OCI-LY1 (cell line): ENCODE measurements around the gene ITGA6.

Experiments used
- H2AFZ ChIP-seq: fragments of 200-600 bp; sonication (generic), shearing (Covaris generic); 2 replicates; pipeline ENCODE4 v1.6.0; 2014; ENCODE audit warnings: antibody characterized with exemption, mild to moderate bottlenecking, low read length
- H3F3A ChIP-seq: fragments of 200-600 bp; sonication (generic), shearing (Covaris generic); 2 replicates; pipeline ENCODE4 v1.6.0; 2014; ENCODE audit warnings: mild to moderate bottlenecking, antibody characterized with exemption, low read length, moderate library complexity; ENCODE audit not compliant: insufficient read depth
- H3K27ac ChIP-seq: fragments of 200-600 bp; sonication (generic); 2 replicates; pipeline ENCODE4 v1.5.1; 2014; ENCODE audit warnings: low read length, mixed run types, mild to moderate bottlenecking, low read depth; ENCODE audit not compliant: poor library complexity, severe bottlenecking
- H3K27me3 ChIP-seq: fragments of 200-600 bp; sonication (generic); 2 replicates; pipeline ENCODE4 v1.6.0; 2014; ENCODE audit warnings: antibody characterized with exemption, mild to moderate bottlenecking, low read length, moderate library complexity; ENCODE audit not compliant: insufficient read depth
- H3K36me3 ChIP-seq: fragments of 200-600 bp; sonication (generic); 2 replicates; pipeline ENCODE4 v1.6.1; 2014; ENCODE audit warnings: mild to moderate bottlenecking, antibody characterized with exemption, low read length, moderate library complexity, mixed read lengths; ENCODE audit not compliant: insufficient read depth
- H3K4me1 ChIP-seq: fragments of 200-600 bp; sonication (generic); 2 replicates; pipeline ENCODE4 v1.5.1; 2014; ENCODE audit warnings: mild to moderate bottlenecking, low read length, moderate library complexity; ENCODE audit not compliant: insufficient read depth, severe bottlenecking
- H3K4me2 ChIP-seq: fragments of 200-600 bp; sonication (generic), shearing (Covaris generic); 2 replicates; pipeline ENCODE4 v1.6.1; 2014; ENCODE audit warnings: low read length
- H3K4me3 ChIP-seq: fragments of 200-600 bp; sonication (generic); 2 replicates; pipeline ENCODE4 v1.5.1; 2014; ENCODE audit warnings: low read length, low read depth, mild to moderate bottlenecking, mixed read lengths; ENCODE audit not compliant: poor library complexity, severe bottlenecking
- H3K79me2 ChIP-seq: fragments of 200-600 bp; shearing (Covaris generic); 2 replicates; pipeline ENCODE4 v1.6.1; 2016; ENCODE audit warnings: mixed run types, low read length, mixed read lengths; ENCODE audit not compliant: insufficient read depth
- H3K9ac ChIP-seq: fragments of 200-600 bp; sonication (generic), shearing (Covaris generic); 2 replicates; pipeline ENCODE4 v1.6.1; 2014; ENCODE audit warnings: mild to moderate bottlenecking, low read length, mixed read lengths
- H3K9me2 ChIP-seq: fragments of 200-600 bp; sonication (generic), shearing (Covaris generic); 2 replicates; pipeline ENCODE4 v1.6.1; 2014; ENCODE audit warnings: low read depth, mild to moderate bottlenecking, low read length, mixed read lengths
- H3K9me3 ChIP-seq: fragments of 200-600 bp; shearing (Covaris generic); 2 replicates; pipeline ENCODE4 v1.6.1; 2014; ENCODE audit warnings: low read length, mixed read lengths
- H4K20me1 ChIP-seq: fragments of 200-600 bp; sonication (generic), shearing (Covaris generic); 2 replicates; pipeline ENCODE4 v1.6.0; 2016; ENCODE audit warnings: mild to moderate bottlenecking, low read length; ENCODE audit not compliant: insufficient read depth
- EZH2 ChIP-seq: fragments of 200-600 bp; sonication (generic), shearing (Covaris generic); IDR thresholded peaks from 2 replicates; pipeline ENCODE4 v1.8.0; 2017; ENCODE audit warnings: borderline replicate concordance, mixed run types, mild to moderate bottlenecking, antibody characterized with exemption, low read length, moderate library complexity, mixed read lengths
- TF ChIP-seq, protein P1 (sequence below): fragments of 200-600 bp; sonication (generic), shearing (Covaris generic); IDR thresholded peaks from 2 replicates; pipeline ENCODE4 v1.5.1; 2017; ENCODE audit warnings: mild to moderate bottlenecking, antibody characterized with exemption, low read length, moderate library complexity, mixed read lengths

Gene ITGA6

GRCh38 chr2:172445851-172446250 lies 18.5 kb downstream of the ITGA6 start:
- no peaks in the 10 kb centered on the region for H3K36me3 ChIP-seq
- H4K20me1 ChIP-seq: no peaks in the 10 kb centered on the region
- no peaks in the 10 kb centered on the region for H3K9me3 ChIP-seq
- no peaks in the 10 kb centered on the region for H3K27me3 ChIP-seq
- TF ChIP-seq EZH2: no peak
- TF ChIP-seq, protein P1, sequence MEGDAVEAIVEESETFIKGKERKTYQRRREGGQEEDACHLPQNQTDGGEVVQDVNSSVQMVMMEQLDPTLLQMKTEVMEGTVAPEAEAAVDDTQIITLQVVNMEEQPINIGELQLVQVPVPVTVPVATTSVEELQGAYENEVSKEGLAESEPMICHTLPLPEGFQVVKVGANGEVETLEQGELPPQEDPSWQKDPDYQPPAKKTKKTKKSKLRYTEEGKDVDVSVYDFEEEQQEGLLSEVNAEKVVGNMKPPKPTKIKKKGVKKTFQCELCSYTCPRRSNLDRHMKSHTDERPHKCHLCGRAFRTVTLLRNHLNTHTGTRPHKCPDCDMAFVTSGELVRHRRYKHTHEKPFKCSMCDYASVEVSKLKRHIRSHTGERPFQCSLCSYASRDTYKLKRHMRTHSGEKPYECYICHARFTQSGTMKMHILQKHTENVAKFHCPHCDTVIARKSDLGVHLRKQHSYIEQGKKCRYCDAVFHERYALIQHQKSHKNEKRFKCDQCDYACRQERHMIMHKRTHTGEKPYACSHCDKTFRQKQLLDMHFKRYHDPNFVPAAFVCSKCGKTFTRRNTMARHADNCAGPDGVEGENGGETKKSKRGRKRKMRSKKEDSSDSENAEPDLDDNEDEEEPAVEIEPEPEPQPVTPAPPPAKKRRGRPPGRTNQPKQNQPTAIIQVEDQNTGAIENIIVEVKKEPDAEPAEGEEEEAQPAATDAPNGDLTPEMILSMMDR: no peak
- H3K27ac ChIP-seq: no peak overlapping the region
- no peaks in the 10 kb centered on the region for H3K9me2 ChIP-seq
- no peak overlapping the region for H2AFZ ChIP-seq
- no peak overlapping the region for H3K4me2 ChIP-seq
- H3K79me2 ChIP-seq: no peaks in the 10 kb centered on the region
- no peak overlapping the region for H3K4me3 ChIP-seq
- no peaks in the 10 kb centered on the region for H3F3A ChIP-seq
- no peak overlapping the region for H3K9ac ChIP-seq
- H3K4me1 ChIP-seq: no peaks in the 10 kb centered on the region

- TF ChIP-seq EZH2: no peak
- TF ChIP-seq, protein P1: no peak
- Histone ChIP-seq H3F3A (no peaks in the 10 kb centered on the region), H3K79me2 (no peaks in the 10 kb centered on the region), H3K4me1 (no peaks in the 10 kb centered on the region), H3K36me3 (no peaks in the 10 kb centered on the region), H2AFZ (no peak overlapping the region), H3K4me3 (no peak overlapping the region), H4K20me1 (no peaks in the 10 kb centered on the region), H3K9ac (no peak overlapping the region), H3K27me3 (no peaks in the 10 kb centered on the region), H3K4me2 (no peak overlapping the region), H3K9me3 (no peaks in the 10 kb centered on the region), H3K27ac (no peak overlapping the region), H3K9me2 (no peaks in the 10 kb centered on the region)
Measured at GRCh38 chr2:172446474-172447063, 19.2 kb downstream of the ITGA6 start.

DNA sequence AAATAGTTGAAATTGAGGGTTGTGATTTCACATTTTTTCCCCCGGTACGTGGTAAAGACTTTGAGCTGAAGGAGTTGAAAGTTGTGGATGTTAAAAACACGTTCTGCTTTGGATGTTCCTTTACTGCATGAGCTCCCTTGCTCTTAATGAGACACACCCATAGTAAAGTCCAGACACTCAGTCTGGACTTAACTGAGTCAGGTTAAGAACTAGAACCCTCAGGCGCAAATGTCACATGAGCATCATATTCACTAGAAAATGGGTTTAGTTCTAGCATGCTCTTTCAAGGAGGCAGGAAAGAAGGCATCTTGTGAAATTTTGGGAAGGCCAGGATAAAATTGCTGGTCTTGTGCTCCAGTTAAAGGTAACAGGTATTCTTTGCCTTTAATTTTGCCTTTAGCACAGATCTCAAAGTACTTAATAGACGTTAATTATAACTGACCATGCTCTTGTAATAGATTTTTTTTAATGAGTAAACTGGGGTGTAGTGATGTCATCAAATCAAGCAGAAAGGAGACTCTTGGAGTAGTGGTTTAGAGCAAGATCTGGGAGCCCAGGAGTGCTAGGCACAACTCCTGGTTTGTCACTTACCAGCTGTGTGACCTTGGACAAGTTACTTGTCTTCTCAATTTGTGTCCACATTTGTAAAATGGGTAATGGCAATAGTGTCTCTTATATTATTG lies 20.6 kb downstream of the ITGA6 start:
- no peak overlapping the region for H3K4me3 ChIP-seq
- no peaks in the 10 kb centered on the region for H3K4me1 ChIP-seq
- no peaks in the 10 kb centered on the region for H3F3A ChIP-seq
- H3K4me2 ChIP-seq: no peak overlapping the region
- no peak overlapping the region for H3K27ac ChIP-seq
- H2AFZ ChIP-seq: no peak overlapping the region
- H3K36me3 ChIP-seq: no peaks in the 10 kb centered on the region
- TF ChIP-seq EZH2: no peak
- TF ChIP-seq, protein P1: no peak
- H3K9ac ChIP-seq: no peak overlapping the region
- no peaks in the 10 kb centered on the region for H3K9me2 ChIP-seq
- H4K20me1 ChIP-seq: no peaks in the 10 kb centered on the region
- H3K79me2 ChIP-seq: no peaks in the 10 kb centered on the region
- H3K27me3 ChIP-seq: no peaks in the 10 kb centered on the region
- no peaks in the 10 kb centered on the region for H3K9me3 ChIP-seq
